Activated CD8-positive, alpha-beta memory T cell treated with anti-CD3 and anti-CD28 coated beads, Interleukin-2, amount 50 U/mL, for 1 hour (primary cell): ENCODE results near the gene NAT9.

Source experiments
- DNase-seq: peaks from one replicate; pipeline ENCODE4 v3.0.0-alpha.2; 2020; ENCODE audit errors: extremely low read depth

NAT9 gene

GRCh38 chr17:74805591-74805991 lies 29.4 kb upstream of the NAT9 start:
- DNase-seq: no peak

- no peak for DNase-seq
These were observed 28.5 kb upstream of the NAT9 start for GRCh38 chr17:74804683-74805082.

- DNase-seq: no peak
These were observed 27.8 kb upstream of the NAT9 start for GRCh38 chr17:74803971-74804370.

- no peak for DNase-seq
These were observed 27.3 kb upstream of the NAT9 start for GRCh38 chr17:74803388-74803930.

GRCh38 chr17:74801896-74802295 lies 25.8 kb upstream of the NAT9 start:
- no peak for DNase-seq

- no peak for DNase-seq
These were observed 24.4 kb upstream of the NAT9 start for GRCh38 chr17:74800531-74800930.

GRCh38 chr17:74799097-74799496 lies 23.0 kb upstream of the NAT9 start:
- no peak for DNase-seq

GRCh38 chr17:74798239-74798707 lies 22.1 kb upstream of the NAT9 start:
- no peak for DNase-seq

- DNase-seq: no peak
These were observed 21.7 kb upstream of the NAT9 start for GRCh38 chr17:74797824-74798223.

- no peak for DNase-seq
These were observed 20.7 kb upstream of the NAT9 start for GRCh38 chr17:74796866-74797265.

GRCh38 chr17:74796211-74796610 lies 20.1 kb upstream of the NAT9 start:
- DNase-seq: no peak

GRCh38 chr17:74795327-74796020 lies 19.3 kb upstream of the NAT9 start:
- DNase-seq: no peak

GRCh38 chr17:74792586-74793105 lies 16.5 kb upstream of the NAT9 start:
- DNase-seq: no peak

- no peak for DNase-seq
These were observed 14.3 kb upstream of the NAT9 start for GRCh38 chr17:74790161-74791058.

GRCh38 chr17:74786431-74787055 lies 10.4 kb upstream of the NAT9 start:
- DNase-seq: no peak

- no peak for DNase-seq
These were observed 9.8 kb upstream of the NAT9 start for GRCh38 chr17:74785981-74786360.

- DNase-seq: no peak
These were observed 9.2 kb upstream of the NAT9 start for GRCh38 chr17:74785096-74785980.

GRCh38 chr17:74784125-74784810 lies 8.1 kb upstream of the NAT9 start:
- no peak for DNase-seq

- DNase-seq: no peak
These were observed 6.4 kb upstream of the NAT9 start for GRCh38 chr17:74782571-74782970.

GRCh38 chr17:74780443-74781238 lies 4.5 kb upstream of the NAT9 start:
- DNase-seq: no peak
